HEK293 (cell line): ENCODE data around the gene PPM1G.

Source experiments
- CTCF ChIA-PET: fragments of 350-600 bp; formaldehyde crosslinking; extraction: SDS; loops from one replicate; lab custom pipeline; 2021; ENCODE audit warnings: antibody characterized with exemption; lab: Yijun Ruan, JAX
- POLR2A ChIA-PET: fragments of 300-600 bp; formaldehyde crosslinking; extraction: SDS; loops from one replicate; lab custom pipeline; 2020; ENCODE audit warnings: antibody characterized with exemption, inconsistent platforms; lab: Yijun Ruan, JAX
- H3K27ac ChIP-seq: fragments of 200-500 bp; sonication (Bioruptor generic); 2 replicates; pipeline ENCODE4 v1.5.1; 2014; ENCODE audit warnings: low read depth, low read length, control low read depth, inconsistent platforms; ENCODE audit errors: extremely low read depth
- H3K36me3 ChIP-seq, 2 experiments: fragments of 200-500 bp in 1 of 2; sonication (Bioruptor generic) in 1 of 2; 1 replicate in 1 of 2; 2 replicates in 1 of 2; pipeline ENCODE4 v1.5.1; 2014 to 2017; ENCODE audit warnings: inconsistent platforms in 2 of 2, low read length in 2 of 2; ENCODE audit not compliant: control insufficient read depth in 2 of 2, insufficient read depth in 1 of 2
- H3K4me1 ChIP-seq: fragments of 200-500 bp; sonication (Bioruptor generic); 2 replicates; pipeline ENCODE4 v1.5.1; 2014; ENCODE audit warnings: mild to moderate bottlenecking, low read length, inconsistent platforms; ENCODE audit not compliant: control insufficient read depth, insufficient read depth
- H3K4me3 ChIP-seq: 2 replicates; pipeline ENCODE4 v1.5.1; 2011; ENCODE audit warnings: low read depth, mild to moderate bottlenecking, control low read depth, low read length, moderate library complexity
- H3K9me3 ChIP-seq: fragments of 200-500 bp; sonication (Bioruptor generic); 2 replicates; pipeline ENCODE4 v1.5.1; 2014; ENCODE audit warnings: low read depth, low read length, inconsistent platforms; ENCODE audit not compliant: control insufficient read depth, insufficient read depth
- EGR2 ChIP-seq: fragments of 450-650 bp; formaldehyde crosslinking; IDR thresholded peaks from 2 replicates; pipeline ENCODE4 v1.5.1; 2016; ENCODE audit warnings: low read depth, missing biosample characterization, missing genetic modification characterization
- SETDB1 ChIP-seq: IDR thresholded peaks from one replicate; pipeline ENCODE4 v1.6.1; 2017; ENCODE audit warnings: mild to moderate bottlenecking, low read length, moderate library complexity, mixed read lengths; ENCODE audit not compliant: insufficient read length
- WT1 ChIP-seq: fragments of 450-650 bp; formaldehyde crosslinking; IDR thresholded peaks from 2 replicates; pipeline ENCODE4 v1.5.1; 2016; ENCODE audit warnings: missing biosample characterization, missing genetic modification characterization
- ZBTB20 ChIP-seq: fragments of 450-650 bp; formaldehyde crosslinking; IDR thresholded peaks from 2 replicates; pipeline ENCODE4 v1.5.1; 2016; ENCODE audit warnings: missing biosample characterization, missing genetic modification characterization
- ZFP3 ChIP-seq: fragments of 450-650 bp; formaldehyde crosslinking; IDR thresholded peaks from 2 replicates; pipeline ENCODE4 v1.5.1; 2016; ENCODE audit warnings: low read depth, missing biosample characterization, missing genetic modification characterization
- ZNF155 ChIP-seq: fragments of 450-650 bp; formaldehyde crosslinking; IDR thresholded peaks from 2 replicates; pipeline ENCODE4 v1.5.1; 2016; ENCODE audit warnings: missing biosample characterization, missing genetic modification characterization
- ZNF214 ChIP-seq: fragments of 450-650 bp; formaldehyde crosslinking; IDR thresholded peaks from 2 replicates; pipeline ENCODE4 v1.5.1; 2017; ENCODE audit warnings: missing biosample characterization, mild to moderate bottlenecking, missing genetic modification characterization, borderline replicate concordance
- ZNF24 ChIP-seq: fragments of 450-650 bp; formaldehyde crosslinking; IDR thresholded peaks from 2 replicates; pipeline ENCODE4 v1.5.1; 2016; ENCODE audit warnings: missing biosample characterization, missing genetic modification characterization
- ZNF302 ChIP-seq: fragments of 450-650 bp; formaldehyde crosslinking; IDR thresholded peaks from 2 replicates; pipeline ENCODE4 v1.5.1; 2016; ENCODE audit warnings: missing biosample characterization, missing genetic modification characterization, low read depth
- ZNF324 ChIP-seq: fragments of 450-650 bp; formaldehyde crosslinking; IDR thresholded peaks from 2 replicates; pipeline ENCODE4 v1.5.1; 2016; ENCODE audit warnings: missing biosample characterization, missing genetic modification characterization
- ZNF394 ChIP-seq: fragments of 450-650 bp; formaldehyde crosslinking; IDR thresholded peaks from 2 replicates; pipeline ENCODE4 v1.5.1; 2016; ENCODE audit warnings: missing biosample characterization, missing genetic modification characterization, mild to moderate bottlenecking, moderate library complexity, borderline replicate concordance
- ZNF404 ChIP-seq: fragments of 450-650 bp; formaldehyde crosslinking; IDR thresholded peaks from 2 replicates; pipeline ENCODE4 v1.5.1; 2017; ENCODE audit warnings: missing biosample characterization, missing genetic modification characterization
- ZNF518A ChIP-seq: fragments of 450-650 bp; formaldehyde crosslinking; conservative IDR thresholded peaks from 2 replicates; pipeline ENCODE4 v1.5.1; 2016; ENCODE audit warnings: low read depth, missing biosample characterization, missing genetic modification characterization
- ZNF777 ChIP-seq: fragments of 450-650 bp; formaldehyde crosslinking; IDR thresholded peaks from 2 replicates; pipeline ENCODE4 v1.5.1; 2017; ENCODE audit warnings: missing biosample characterization, missing genetic modification characterization, borderline replicate concordance
- ZNF792 ChIP-seq: fragments of 450-650 bp; formaldehyde crosslinking; IDR thresholded peaks from 2 replicates; pipeline ENCODE4 v1.5.1; 2016; ENCODE audit warnings: missing biosample characterization, missing genetic modification characterization
- TF ChIP-seq, protein P1 (sequence below): fragments of 450-650 bp; formaldehyde crosslinking; IDR thresholded peaks from 2 replicates; pipeline ENCODE4 v1.5.1; 2017; ENCODE audit warnings: missing biosample characterization, missing genetic modification characterization
- TF ChIP-seq, protein P2 (sequence below): fragments of 450-650 bp; formaldehyde crosslinking; IDR thresholded peaks from 2 replicates; pipeline ENCODE4 v1.5.1; 2017; ENCODE audit warnings: missing biosample characterization, missing genetic modification characterization

Gene PPM1G

GRCh38 chr2:27416151-27416550, 6.8 kb upstream of the PPM1G start:
- ChIA-PET CTCF (interaction anchor here (0.7 to 1.1 kb wide), 2 partner anchors 8 to 38 kb away, joined by 5 read pairs; no protein-coding TSS in a partner anchor), POLR2A (no interaction called here)
- no peaks in the 10 kb centered on the region for H3K9me3 ChIP-seq
- H3K27ac ChIP-seq = no peak overlapping the region
- no peak overlapping the region for H3K4me3 ChIP-seq
- no peaks in the 10 kb centered on the region for H3K4me1 ChIP-seq
- TF ChIP-seq SETDB1 = no peak
- TF ChIP-seq ZNF324 = no peak
- TF ChIP-seq, protein P1, sequence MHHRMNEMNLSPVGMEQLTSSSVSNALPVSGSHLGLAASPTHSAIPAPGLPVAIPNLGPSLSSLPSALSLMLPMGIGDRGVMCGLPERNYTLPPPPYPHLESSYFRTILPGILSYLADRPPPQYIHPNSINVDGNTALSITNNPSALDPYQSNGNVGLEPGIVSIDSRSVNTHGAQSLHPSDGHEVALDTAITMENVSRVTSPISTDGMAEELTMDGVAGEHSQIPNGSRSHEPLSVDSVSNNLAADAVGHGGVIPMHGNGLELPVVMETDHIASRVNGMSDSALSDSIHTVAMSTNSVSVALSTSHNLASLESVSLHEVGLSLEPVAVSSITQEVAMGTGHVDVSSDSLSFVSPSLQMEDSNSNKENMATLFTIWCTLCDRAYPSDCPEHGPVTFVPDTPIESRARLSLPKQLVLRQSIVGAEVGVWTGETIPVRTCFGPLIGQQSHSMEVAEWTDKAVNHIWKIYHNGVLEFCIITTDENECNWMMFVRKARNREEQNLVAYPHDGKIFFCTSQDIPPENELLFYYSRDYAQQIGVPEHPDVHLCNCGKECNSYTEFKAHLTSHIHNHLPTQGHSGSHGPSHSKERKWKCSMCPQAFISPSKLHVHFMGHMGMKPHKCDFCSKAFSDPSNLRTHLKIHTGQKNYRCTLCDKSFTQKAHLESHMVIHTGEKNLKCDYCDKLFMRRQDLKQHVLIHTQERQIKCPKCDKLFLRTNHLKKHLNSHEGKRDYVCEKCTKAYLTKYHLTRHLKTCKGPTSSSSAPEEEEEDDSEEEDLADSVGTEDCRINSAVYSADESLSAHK (tag by site-specific recombination) = no peak
- TF ChIP-seq ZNF792 (tag by site-specific recombination) = no peak
- no peak for TF ChIP-seq ZBTB20 (tag by site-specific recombination)
- TF ChIP-seq ZNF777 (tag by site-specific recombination) = no peak
- no peak for TF ChIP-seq ZNF214 (tag by site-specific recombination)
- TF ChIP-seq ZNF24 (tag by site-specific recombination) = no peak
- no peak for TF ChIP-seq ZNF404 (tag by site-specific recombination)
- TF ChIP-seq EGR2 = no peak
- TF ChIP-seq WT1 (tag by site-specific recombination) = no peak
- TF ChIP-seq, protein P2, sequence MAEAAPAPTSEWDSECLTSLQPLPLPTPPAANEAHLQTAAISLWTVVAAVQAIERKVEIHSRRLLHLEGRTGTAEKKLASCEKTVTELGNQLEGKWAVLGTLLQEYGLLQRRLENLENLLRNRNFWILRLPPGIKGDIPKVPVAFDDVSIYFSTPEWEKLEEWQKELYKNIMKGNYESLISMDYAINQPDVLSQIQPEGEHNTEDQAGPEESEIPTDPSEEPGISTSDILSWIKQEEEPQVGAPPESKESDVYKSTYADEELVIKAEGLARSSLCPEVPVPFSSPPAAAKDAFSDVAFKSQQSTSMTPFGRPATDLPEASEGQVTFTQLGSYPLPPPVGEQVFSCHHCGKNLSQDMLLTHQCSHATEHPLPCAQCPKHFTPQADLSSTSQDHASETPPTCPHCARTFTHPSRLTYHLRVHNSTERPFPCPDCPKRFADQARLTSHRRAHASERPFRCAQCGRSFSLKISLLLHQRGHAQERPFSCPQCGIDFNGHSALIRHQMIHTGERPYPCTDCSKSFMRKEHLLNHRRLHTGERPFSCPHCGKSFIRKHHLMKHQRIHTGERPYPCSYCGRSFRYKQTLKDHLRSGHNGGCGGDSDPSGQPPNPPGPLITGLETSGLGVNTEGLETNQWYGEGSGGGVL (tag by site-specific recombination) = no peak
- no peak for TF ChIP-seq ZNF394 (tag by site-specific recombination)
- TF ChIP-seq ZNF155 (tag by site-specific recombination) = no peak
- TF ChIP-seq ZNF518A = no peak
- no peak for TF ChIP-seq ZFP3 (tag by site-specific recombination)
- TF ChIP-seq ZNF302 (tag by site-specific recombination) = no peak
- no peaks in the 10 kb centered on the region for H3K36me3 ChIP-seq
